GM13976 (cell line): Measurements from ENCODE around the gene C1orf50.

ENCODE experiments used
- DNase-seq: peaks from one replicate; pipeline ENCODE4 v3.0.0; 2012; ENCODE audit warnings: low spot score
- CTCF ChIP-seq: IDR thresholded peaks from 2 replicates; pipeline ENCODE4 v1.5.1; 2012; ENCODE audit warnings: borderline replicate concordance, mild to moderate bottlenecking; ENCODE audit not compliant: insufficient read depth; ENCODE audit errors: extremely low read depth, missing control alignments, control extremely low read depth
- in situ Hi-C: fragments of 300-500 bp; cut with MboI; formaldehyde crosslinking; loops from one replicate; pipeline ENCODE4 v1.12.0; 2022; ENCODE audit warnings: low sequenced_read_pairs, mixed read lengths, inconsistent platforms; ENCODE audit not compliant: unreplicated experiment

Gene C1orf50

GRCh38 chr1:42793824-42794223 is 26.8 kb downstream of the C1orf50 start:
- DNase-seq: no peak
- no peak for TF ChIP-seq CTCF
- in situ Hi-C loops: no loop called here

- no peak for TF ChIP-seq CTCF
- DNase-seq: no peak
- in situ Hi-C loops: no loop called here
These were observed 30.4 kb downstream of the C1orf50 start for GRCh38 chr1:42797414-42797813.

DNA sequence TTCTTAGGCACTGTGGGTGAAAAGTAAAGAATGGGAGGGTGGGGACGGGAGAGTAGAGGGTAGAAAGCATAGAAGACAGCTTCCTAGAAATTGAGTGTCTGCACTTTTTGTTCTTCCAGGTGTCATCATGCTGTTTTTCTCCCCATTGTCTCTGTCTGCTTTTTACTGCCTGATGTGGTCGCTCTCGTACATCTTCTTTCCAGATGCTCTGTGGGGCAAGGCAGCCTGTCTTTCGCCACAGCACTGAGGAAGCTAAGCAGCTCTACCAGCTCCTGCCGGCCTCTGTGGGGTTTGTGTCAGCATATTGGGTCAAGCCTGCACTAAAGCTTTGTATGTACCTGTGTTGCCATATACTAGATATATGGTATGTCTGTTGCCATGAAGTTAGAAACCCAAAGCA is 30.9 kb downstream of the C1orf50 start:
- TF ChIP-seq CTCF: no peak
- in situ Hi-C loops: no loop called here
- no peak for DNase-seq

DNA sequence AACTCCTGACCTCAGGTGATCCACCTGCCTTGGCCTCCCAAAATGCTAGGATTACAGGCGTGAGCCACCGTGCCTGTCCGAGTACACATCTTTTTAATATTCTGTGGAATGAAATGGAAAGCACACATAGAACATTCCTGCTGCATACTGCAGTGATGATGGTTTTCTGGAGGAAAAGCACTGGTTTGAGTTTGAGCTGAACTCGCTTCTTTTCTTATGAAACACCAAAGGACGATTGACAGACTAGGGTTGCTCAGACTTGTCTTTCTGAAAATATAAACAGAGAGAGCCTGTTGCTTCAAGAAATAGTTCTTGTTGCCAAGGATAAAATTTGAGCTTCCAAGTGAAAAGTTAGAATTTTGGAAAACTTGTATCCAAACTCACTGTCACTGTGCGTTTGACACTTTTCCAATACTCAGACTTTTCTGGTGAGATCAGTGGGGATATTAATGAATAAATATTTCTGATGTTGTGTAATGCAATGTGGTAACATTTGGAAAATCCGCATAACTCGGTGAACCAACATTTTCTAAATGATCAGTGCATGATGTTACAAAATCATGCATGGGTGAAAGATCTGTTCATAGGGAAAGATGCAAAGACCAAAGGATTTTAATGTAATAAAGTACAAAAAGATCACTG is 34.9 kb downstream of the C1orf50 start:
- TF ChIP-seq CTCF: no peak
- in situ Hi-C loops: no loop called here

DNA sequence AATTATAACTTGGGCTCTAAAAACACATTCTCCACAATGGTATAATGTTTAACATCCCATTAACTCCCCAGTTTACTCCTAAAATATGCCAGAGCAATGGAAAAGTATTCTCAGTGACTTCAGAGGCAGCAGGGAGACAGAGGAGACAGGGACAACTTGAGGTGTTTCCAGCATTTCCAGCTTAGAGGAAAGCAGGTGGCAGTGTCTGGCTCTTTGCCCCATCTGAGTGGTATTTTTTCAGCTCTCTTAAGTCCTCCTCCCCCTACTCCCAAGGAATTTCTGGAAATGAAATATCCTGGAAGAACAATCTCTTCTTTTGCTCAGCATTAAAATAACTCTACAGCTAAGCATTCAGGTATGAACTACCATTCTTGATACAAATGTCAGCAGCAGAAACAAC is 39.1 kb downstream of the C1orf50 start:
- no peak for DNase-seq
- in situ Hi-C loops: no loop called here
- TF ChIP-seq CTCF: no peak

More for the DNA sequence above, 34.9 kb downstream of the C1orf50 start:
- no peak for DNase-seq

GRCh38 chr1:42806593-42806992 is 39.5 kb downstream of the C1orf50 start:
- in situ Hi-C loops: no loop called here
- no peak for TF ChIP-seq CTCF
- DNase-seq: no peak
